Naive B cell (primary cell): ENCODE results near the gene AP3S2. TPM values are rescaled to one million over a fixed set of nuclear protein-coding genes. Genes with fewer than 3 reads are reported as not detected.

ENCODE experiments used
- ATAC-seq, 2 donors: fragments of 150-1000 bp; cut with Tn5 transposase; 2 replicates each; pipeline ENCODE4 v1.10.0; 2021; ENCODE audit warnings: low read depth in 2 of 2, mild to moderate bottlenecking in 2 of 2, moderate library complexity in 2 of 2
- DNase-seq: peaks from one replicate; pipeline ENCODE4 v3.0.0; 2022
- H3K27ac Mint-ChIP-seq, 6 donors: one replicate each; pipeline ENCODE4 v1.8.0; 2020 to 2022; ENCODE audit warnings: mild to moderate bottlenecking in 6 of 6, mixed read lengths in 6 of 6, moderate library complexity in 5 of 6, inconsistent platforms in 2 of 6
- H3K27me3 Mint-ChIP-seq, 3 donors: one replicate each; pipeline ENCODE4 v1.8.0; 2021 to 2022; ENCODE audit warnings: mixed read lengths in 3 of 3, mild to moderate bottlenecking in 1 of 3
- H3K36me3 Mint-ChIP-seq, 2 donors: one replicate each; pipeline ENCODE4 v1.8.0; 2020 to 2022; ENCODE audit warnings: mixed read lengths in 2 of 2, inconsistent platforms in 1 of 2, mild to moderate bottlenecking in 1 of 2
- H3K4me1 Mint-ChIP-seq, 3 donors: one replicate each; pipeline ENCODE4 v1.8.0; 2020 to 2022; ENCODE audit warnings: mixed read lengths in 3 of 3, inconsistent platforms in 1 of 3, mild to moderate bottlenecking in 1 of 3, moderate library complexity in 1 of 3
- H3K4me3 Mint-ChIP-seq, 8 donors: one replicate each; pipeline ENCODE4 v1.8.0; 2020 to 2022; ENCODE audit warnings: mild to moderate bottlenecking in 8 of 8, mixed read lengths in 8 of 8, moderate library complexity in 8 of 8, inconsistent platforms in 2 of 8
- H3K9me3 Mint-ChIP-seq, 7 donors: one replicate each; pipeline ENCODE4 v1.8.0; 2020 to 2022; ENCODE audit warnings: mixed read lengths in 7 of 7, mild to moderate bottlenecking in 5 of 7, inconsistent platforms in 2 of 7, moderate library complexity in 1 of 7
- polyA plus RNA-seq, 6 donors: library from polyadenylated mRNA; unstranded; fragments of 300-500 nt; fragmentation: Illumina TruSeq; gene quantifications; one replicate each; pipeline ENCODE4 v1.2.3, GENCODE V29; 2021; ENCODE audit warnings: low read depth in 6 of 6

The AP3S2 gene
- polyA plus RNA-seq, 6 donors from 2014 or later: 19.3 to 40.9 (median 35.9) TPM

- H3K9me3 Mint-ChIP-seq: peaks cover 0 to 4% (median 0%) of the 10 kb centered on the region in 7 donors
- H3K27ac Mint-ChIP-seq: no peak overlapping the region
- H3K4me3 Mint-ChIP-seq: peak overlapping the region in 1 of 8 donors; percentile 79
- H3K27me3 Mint-ChIP-seq: peaks cover 18 to 40% (median 37%) of the 10 kb centered on the region in 3 donors
- peaks cover 3 to 6% (median 3%) of the 10 kb centered on the region in 3 donors for H3K4me1 Mint-ChIP-seq
- no peak for ATAC-seq
- no peak for DNase-seq
- H3K36me3 Mint-ChIP-seq: no peaks in the 10 kb centered on the region
Measured at GRCh38 chr15:89809787-89810148, 84.0 kb downstream of the AP3S2 start.

GRCh38 chr15:89809093-89809786, 84.6 kb downstream of the AP3S2 start:
- DNase-seq: no peak
- Mint-ChIP-seq H3K4me3 (no peak overlapping the region), H3K36me3 (no peaks in the 10 kb centered on the region), H3K9me3 (peaks cover 0 to 4% (median 0%) of the 10 kb centered on the region in 7 donors), H3K27me3 (peaks cover 18 to 45% (median 36%) of the 10 kb centered on the region in 3 donors), H3K4me1 (peaks cover 3 to 6% (median 3%) of the 10 kb centered on the region in 3 donors), H3K27ac (no peak overlapping the region)
- ATAC-seq: no peak

GRCh38 chr15:89808160-89808870, 85.5 kb downstream of the AP3S2 start:
- Mint-ChIP-seq H3K9me3 (peaks cover 0 to 4% (median 0%) of the 10 kb centered on the region in 7 donors), H3K4me3 (peak overlapping the region in 1 of 8 donors; percentile 37), H3K36me3 (no peaks in the 10 kb centered on the region), H3K4me1 (no peaks in the 10 kb centered on the region), H3K27me3 (peaks cover 13 to 40% (median 29%) of the 10 kb centered on the region in 3 donors), H3K27ac (peak overlapping the region in 1 of 6 donors; percentile 11)
- no peak for ATAC-seq
- no peak for DNase-seq

GRCh38 chr15:89807689-89808088, 86.1 kb downstream of the AP3S2 start:
- no peak for DNase-seq
- peaks cover 0 to 4% (median 0%) of the 10 kb centered on the region in 7 donors for H3K9me3 Mint-ChIP-seq
- no peak overlapping the region for H3K4me3 Mint-ChIP-seq
- H3K36me3 Mint-ChIP-seq: no peaks in the 10 kb centered on the region
- no peak for ATAC-seq
- H3K4me1 Mint-ChIP-seq: no peaks in the 10 kb centered on the region
- peaks cover 13 to 36% (median 28%) of the 10 kb centered on the region in 3 donors for H3K27me3 Mint-ChIP-seq
- no peak overlapping the region for H3K27ac Mint-ChIP-seq

GRCh38 chr15:89806559-89807550, 86.9 kb downstream of the AP3S2 start:
- Mint-ChIP-seq H3K36me3 (no peaks in the 10 kb centered on the region), H3K4me3 (no peak overlapping the region), H3K27me3 (peaks cover 11 to 36% (median 28%) of the 10 kb centered on the region in 3 donors), H3K27ac (no peak overlapping the region), H3K4me1 (no peaks in the 10 kb centered on the region), H3K9me3 (peaks cover 0 to 4% (median 0%) of the 10 kb centered on the region in 7 donors)
- DNase-seq (no peak), ATAC-seq (no peak)

GRCh38 chr15:89806210-89806558, 87.6 kb downstream of the AP3S2 start:
- no peaks in the 10 kb centered on the region for H3K36me3 Mint-ChIP-seq
- no peaks in the 10 kb centered on the region for H3K4me1 Mint-ChIP-seq
- peak overlapping the region in 1 of 6 donors; percentile 54 for H3K27ac Mint-ChIP-seq
- H3K27me3 Mint-ChIP-seq: peaks cover 8 to 38% (median 29%) of the 10 kb centered on the region in 3 donors
- ATAC-seq: no peak
- H3K4me3 Mint-ChIP-seq: no peak overlapping the region
- DNase-seq: no peak
- peaks cover 0 to 4% (median 0%) of the 10 kb centered on the region in 7 donors for H3K9me3 Mint-ChIP-seq

- H3K4me1 Mint-ChIP-seq: no peaks in the 10 kb centered on the region
- no peaks in the 10 kb centered on the region for H3K36me3 Mint-ChIP-seq
- no peak for DNase-seq
- peak overlapping the region in 1 of 6 donors; percentile 49 for H3K27ac Mint-ChIP-seq
- peaks cover 4 to 33% (median 24%) of the 10 kb centered on the region in 3 donors for H3K27me3 Mint-ChIP-seq
- no peak for ATAC-seq
- peaks cover 0 to 4% (median 0%) of the 10 kb centered on the region in 7 donors for H3K9me3 Mint-ChIP-seq
- H3K4me3 Mint-ChIP-seq: no peak overlapping the region
Measured at GRCh38 chr15:89805241-89806209, 88.3 kb downstream of the AP3S2 start.

- ATAC-seq: no peak
- H3K36me3 Mint-ChIP-seq: no peaks in the 10 kb centered on the region
- H3K9me3 Mint-ChIP-seq: no peaks in the 10 kb centered on the region
- peaks cover 0 to 10% (median 6%) of the 10 kb centered on the region in 3 donors for H3K4me1 Mint-ChIP-seq
- no peak for DNase-seq
- H3K4me3 Mint-ChIP-seq: no peak overlapping the region
- H3K27me3 Mint-ChIP-seq: peaks cover 4 to 26% (median 24%) of the 10 kb centered on the region in 3 donors
- no peak overlapping the region for H3K27ac Mint-ChIP-seq
Measured at GRCh38 chr15:89803941-89804800, 89.6 kb downstream of the AP3S2 start.

- no peaks in the 10 kb centered on the region for H3K9me3 Mint-ChIP-seq
- no peak for ATAC-seq
Measured at GRCh38 chr15:89802986-89803824, 90.6 kb downstream of the AP3S2 start.

GRCh38 chr15:89802231-89802928, 91.4 kb downstream of the AP3S2 start:
- no peaks in the 10 kb centered on the region for H3K9me3 Mint-ChIP-seq
- DNase-seq: no peak
- H3K36me3 Mint-ChIP-seq: no peaks in the 10 kb centered on the region
- no peak overlapping the region for H3K27ac Mint-ChIP-seq
- H3K4me3 Mint-ChIP-seq: no peak overlapping the region
- H3K4me1 Mint-ChIP-seq: peaks cover 0 to 10% (median 6%) of the 10 kb centered on the region in 3 donors
- no peak for ATAC-seq
- peaks cover 4 to 26% (median 24%) of the 10 kb centered on the region in 3 donors for H3K27me3 Mint-ChIP-seq

More at GRCh38 chr15:89802986-89803824, 90.6 kb downstream of the AP3S2 start:
- no peaks in the 10 kb centered on the region for H3K36me3 Mint-ChIP-seq
- no peak overlapping the region for H3K4me3 Mint-ChIP-seq
- H3K4me1 Mint-ChIP-seq: peaks cover 0 to 10% (median 6%) of the 10 kb centered on the region in 3 donors
- H3K27me3 Mint-ChIP-seq: peaks cover 4 to 26% (median 24%) of the 10 kb centered on the region in 3 donors
- no peak overlapping the region for H3K27ac Mint-ChIP-seq
- no peak for DNase-seq
